Astrocyte (in vitro differentiated cells and primary cell): ENCODE results near the gene FFAR3.

Experiments used
- CTCF ChIP-seq: IDR thresholded peaks from 2 replicates; pipeline ENCODE4 v1.5.1; 2011; ENCODE audit warnings: low read depth, mild to moderate bottlenecking, inconsistent platforms, low read length, moderate library complexity; ENCODE audit not compliant: insufficient read depth
- EZH2 ChIP-seq: IDR thresholded peaks from 2 replicates; pipeline ENCODE4 v1.6.1; 2012; ENCODE audit warnings: mild to moderate bottlenecking, low read length, inconsistent platforms; ENCODE audit not compliant: insufficient read depth

- TF ChIP-seq CTCF = no peak
- no peak for TF ChIP-seq EZH2
Observed at GRCh38 chr19:35310331-35310730, 47.9 kb upstream of the FFAR3 start.
